GM12874 (cell line): Measurements from ENCODE around the gene GHRHR.

Experiments
- TF ChIP-seq, protein P1 (sequence below): IDR thresholded peaks from 2 replicates; pipeline ENCODE4 v1.5.1; 2011; ENCODE audit warnings: low read depth, mild to moderate bottlenecking, control low read depth, low read length, moderate library complexity; ENCODE audit not compliant: insufficient read depth

GHRHR gene

DNA sequence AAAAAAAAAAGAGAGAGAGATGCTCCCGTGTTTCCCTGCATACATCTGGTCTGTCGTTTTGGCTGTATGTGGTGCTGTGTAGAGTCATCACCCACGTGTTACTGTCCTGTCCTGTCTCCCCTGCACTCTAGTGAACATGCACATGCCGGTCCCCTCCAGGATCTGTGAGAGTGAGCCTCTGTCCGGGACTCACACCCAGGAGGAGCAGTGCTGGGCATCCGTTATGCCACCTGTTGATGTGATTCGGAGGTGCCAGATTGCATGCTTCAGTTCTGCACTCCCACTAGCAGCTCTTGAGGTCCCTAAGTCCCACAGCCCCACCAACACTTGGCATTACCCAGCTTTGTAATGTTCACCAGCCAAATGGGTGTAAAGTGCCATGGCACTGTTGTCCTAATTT lies 16.4 kb downstream of the GHRHR start:
- TF ChIP-seq, protein P1, sequence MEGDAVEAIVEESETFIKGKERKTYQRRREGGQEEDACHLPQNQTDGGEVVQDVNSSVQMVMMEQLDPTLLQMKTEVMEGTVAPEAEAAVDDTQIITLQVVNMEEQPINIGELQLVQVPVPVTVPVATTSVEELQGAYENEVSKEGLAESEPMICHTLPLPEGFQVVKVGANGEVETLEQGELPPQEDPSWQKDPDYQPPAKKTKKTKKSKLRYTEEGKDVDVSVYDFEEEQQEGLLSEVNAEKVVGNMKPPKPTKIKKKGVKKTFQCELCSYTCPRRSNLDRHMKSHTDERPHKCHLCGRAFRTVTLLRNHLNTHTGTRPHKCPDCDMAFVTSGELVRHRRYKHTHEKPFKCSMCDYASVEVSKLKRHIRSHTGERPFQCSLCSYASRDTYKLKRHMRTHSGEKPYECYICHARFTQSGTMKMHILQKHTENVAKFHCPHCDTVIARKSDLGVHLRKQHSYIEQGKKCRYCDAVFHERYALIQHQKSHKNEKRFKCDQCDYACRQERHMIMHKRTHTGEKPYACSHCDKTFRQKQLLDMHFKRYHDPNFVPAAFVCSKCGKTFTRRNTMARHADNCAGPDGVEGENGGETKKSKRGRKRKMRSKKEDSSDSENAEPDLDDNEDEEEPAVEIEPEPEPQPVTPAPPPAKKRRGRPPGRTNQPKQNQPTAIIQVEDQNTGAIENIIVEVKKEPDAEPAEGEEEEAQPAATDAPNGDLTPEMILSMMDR = no peak

DNA sequence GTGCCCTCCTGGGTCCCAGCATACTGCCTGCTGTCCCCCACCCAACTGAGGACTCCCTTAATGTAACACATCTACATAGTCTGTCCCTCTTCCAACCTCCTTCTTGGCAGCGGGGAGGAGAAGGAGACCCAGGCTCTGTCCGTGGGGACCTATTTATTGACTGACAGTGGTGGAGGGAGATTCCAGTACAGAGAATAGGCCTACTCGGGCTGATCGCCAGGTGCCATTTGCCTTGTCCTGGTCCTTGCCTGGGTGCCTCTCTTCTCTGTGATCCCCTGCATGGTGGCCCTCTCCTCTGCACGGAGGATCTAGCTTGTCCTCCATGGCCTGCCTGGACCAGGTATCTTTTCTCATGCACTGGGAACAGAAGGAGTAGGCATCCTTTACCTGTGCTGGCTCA lies 17.0 kb downstream of the GHRHR start:
- TF ChIP-seq, protein P1 = no peak

DNA sequence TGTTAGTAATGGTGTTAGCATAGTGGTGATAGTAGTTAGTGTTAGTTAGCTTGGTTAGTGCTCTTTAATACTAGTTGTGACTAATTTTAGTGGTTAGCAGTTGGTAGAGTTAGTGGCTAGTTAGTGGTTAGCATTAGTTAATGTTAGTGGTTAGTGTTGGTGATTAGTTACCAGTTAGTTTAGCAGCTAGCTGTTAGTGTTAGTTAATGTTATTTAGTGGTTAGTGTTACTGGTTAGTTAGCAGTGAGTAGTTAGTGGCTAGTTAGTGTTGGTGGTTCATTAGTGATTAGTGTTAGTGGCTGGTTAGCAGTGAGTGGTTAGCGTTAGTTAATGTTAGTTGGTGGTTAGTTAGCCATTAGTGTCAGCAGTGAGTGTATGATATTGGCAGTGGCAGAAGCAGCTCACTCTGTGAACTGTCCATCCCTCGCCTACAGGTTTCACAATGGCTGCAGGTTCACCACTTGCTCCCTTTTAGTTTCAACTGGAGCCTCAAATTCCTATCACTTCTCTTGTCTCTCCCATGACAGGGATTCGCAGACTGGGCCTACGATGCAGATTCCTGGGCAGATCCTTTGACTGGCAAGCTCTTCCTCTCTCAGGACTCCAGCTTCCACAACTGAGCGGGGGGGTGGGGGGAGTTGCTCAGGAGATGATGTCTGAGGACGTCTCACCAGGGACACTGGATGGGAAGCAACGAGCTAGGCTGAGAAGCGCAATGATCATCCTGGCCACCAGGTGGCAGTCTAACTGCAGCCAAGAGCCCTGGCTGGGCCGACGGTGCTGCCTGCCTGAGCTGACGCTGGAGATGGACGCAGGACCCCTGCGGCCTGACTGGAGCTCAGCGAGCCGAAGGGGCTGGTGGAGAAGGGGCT lies 19.5 kb downstream of the GHRHR start:
- TF ChIP-seq, protein P1 = peak; percentile 96

DNA sequence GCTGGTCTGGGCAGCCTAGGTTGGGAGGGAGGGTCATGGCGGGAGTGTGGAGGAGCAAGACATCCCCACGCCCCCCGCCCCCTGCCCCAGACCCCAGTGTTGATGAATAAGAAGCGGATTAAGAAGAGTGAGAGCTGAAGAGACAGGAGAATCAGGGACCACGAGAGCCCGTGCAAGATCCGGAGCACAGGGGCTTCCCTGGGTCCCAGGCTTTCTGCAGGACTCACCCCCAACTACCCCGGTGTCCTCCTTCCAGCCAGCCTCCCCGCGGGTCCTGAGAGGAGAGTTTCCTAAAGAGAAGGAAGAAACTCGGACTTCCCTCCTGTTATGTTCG lies 20.1 kb downstream of the GHRHR start:
- TF ChIP-seq, protein P1 = no peak

DNA sequence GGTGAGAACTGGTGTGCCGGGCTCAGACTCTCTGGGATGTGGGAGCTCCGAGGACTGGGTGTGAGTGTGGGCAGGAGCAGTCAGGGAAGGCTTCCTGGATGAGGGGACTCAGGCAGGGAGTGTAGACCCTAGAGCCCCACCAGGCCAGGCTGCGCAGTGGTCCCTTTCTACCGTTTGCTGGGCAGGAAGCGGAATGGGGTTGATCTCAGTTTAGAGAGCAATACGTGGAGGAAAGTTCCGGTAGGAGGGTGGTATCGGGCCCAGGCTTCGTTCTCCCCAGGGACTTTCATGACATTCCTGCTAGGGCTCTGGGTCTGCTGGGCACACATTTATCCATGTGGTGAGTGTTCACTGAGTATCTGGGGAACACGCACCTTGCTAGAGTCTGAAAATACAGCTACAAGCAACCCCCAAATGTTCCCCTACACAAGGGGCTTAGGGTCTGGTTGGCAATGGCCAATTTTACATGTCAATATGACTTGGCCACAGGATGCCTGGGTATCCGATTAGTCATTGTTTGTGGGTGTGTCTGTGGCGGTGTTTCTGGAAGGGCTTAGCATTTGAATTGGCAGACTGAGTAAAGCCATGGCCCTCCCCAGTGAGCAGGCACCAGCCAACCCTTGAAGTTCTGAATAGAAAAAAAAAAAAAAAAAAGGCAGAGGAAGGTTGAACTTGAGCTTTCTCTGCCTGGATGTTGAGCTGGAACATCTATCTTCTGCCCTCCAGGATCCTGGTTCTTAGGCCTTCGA lies 20.8 kb downstream of the GHRHR start:
- TF ChIP-seq, protein P1 = no peak

DNA sequence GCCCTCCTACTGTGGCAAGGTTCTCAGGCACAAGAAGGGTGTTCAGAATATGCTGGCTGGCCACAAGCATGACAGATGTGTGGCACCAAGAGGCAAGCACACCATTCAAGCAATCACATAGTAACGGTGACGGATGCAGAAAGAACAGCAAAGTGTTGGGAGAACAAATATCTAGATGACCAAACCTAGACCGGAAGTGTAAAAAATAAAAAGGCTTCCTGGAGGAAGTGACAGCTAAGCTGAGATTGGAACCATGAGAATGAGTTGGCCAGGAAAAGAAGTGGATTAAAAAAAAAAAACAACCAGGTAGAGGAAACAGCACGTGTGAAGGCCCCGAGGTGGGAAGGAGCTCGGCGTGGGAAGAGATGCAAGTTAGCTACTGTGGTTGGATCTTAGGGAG lies 22.0 kb downstream of the GHRHR start:
- TF ChIP-seq, protein P1 = no peak

DNA sequence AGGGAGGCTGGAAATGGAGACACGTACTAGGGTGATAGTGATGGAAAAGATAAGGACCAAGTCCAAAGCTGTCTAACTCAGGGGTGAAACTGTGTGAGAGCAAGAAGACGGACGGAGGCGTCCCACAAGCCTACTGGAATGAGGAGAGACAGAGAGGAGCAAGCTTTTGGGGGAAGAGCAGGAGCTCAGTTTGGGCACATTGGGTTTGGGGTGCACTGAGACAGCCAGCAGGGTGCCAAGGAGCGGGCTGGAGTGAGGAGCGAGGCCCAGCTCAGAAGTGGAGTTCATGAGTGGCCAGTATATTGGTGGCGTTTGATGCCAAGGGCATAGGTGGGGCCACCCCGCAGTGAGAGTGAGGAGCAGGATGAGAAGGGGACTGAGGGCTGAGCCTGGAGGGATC lies 22.6 kb downstream of the GHRHR start:
- TF ChIP-seq, protein P1 = no peak
